ENCODE measurements around the gene OR7A10. TPM values are rescaled to one million over a fixed set of nuclear protein-coding genes. Genes with fewer than 3 reads are reported as not detected.
"Not testable (repeated sequence)": the region's sequence is repeated elsewhere in the genome, so short reads cannot be mapped to it uniquely, and the experiment has no call there.

Gene OR7A10
- total and polyA plus RNA-seq, 3 donors from 2014 or later = not detected

DNA sequence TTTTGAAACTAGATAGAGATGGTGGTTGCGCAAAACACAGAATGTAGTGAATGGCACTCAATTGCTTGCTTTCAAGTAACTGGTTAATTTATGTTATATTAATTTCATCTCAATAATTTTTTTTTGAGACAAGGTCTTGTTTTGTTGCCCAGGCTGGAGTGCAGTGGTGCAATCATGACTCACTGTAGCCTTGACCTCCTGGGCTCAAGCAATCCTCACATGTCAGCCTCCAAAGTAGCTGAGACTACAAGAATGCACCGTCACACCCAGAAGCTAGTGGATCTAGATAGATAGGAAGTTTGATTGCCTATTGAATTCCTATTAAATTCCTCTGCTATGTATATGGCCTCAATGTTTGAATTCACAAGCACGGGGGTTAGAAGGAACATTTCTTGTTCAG lies 44.0 kb downstream of the OR7A10 start:
- peaks cover 7% of the 10 kb centered on the region for H3K4me1 ChIP-seq
- no peaks in the 10 kb centered on the region for H3K9me3 ChIP-seq
- WGBS, 2 donors = 72 to 80% methylated on average over 3 of the region's 3 CpGs
- no peak overlapping the region for H3K27ac ChIP-seq
- no peak for TF ChIP-seq POLR2A (IDR thresholded peaks at IDR 0.05)
- TF ChIP-seq, protein P1, sequence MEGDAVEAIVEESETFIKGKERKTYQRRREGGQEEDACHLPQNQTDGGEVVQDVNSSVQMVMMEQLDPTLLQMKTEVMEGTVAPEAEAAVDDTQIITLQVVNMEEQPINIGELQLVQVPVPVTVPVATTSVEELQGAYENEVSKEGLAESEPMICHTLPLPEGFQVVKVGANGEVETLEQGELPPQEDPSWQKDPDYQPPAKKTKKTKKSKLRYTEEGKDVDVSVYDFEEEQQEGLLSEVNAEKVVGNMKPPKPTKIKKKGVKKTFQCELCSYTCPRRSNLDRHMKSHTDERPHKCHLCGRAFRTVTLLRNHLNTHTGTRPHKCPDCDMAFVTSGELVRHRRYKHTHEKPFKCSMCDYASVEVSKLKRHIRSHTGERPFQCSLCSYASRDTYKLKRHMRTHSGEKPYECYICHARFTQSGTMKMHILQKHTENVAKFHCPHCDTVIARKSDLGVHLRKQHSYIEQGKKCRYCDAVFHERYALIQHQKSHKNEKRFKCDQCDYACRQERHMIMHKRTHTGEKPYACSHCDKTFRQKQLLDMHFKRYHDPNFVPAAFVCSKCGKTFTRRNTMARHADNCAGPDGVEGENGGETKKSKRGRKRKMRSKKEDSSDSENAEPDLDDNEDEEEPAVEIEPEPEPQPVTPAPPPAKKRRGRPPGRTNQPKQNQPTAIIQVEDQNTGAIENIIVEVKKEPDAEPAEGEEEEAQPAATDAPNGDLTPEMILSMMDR (IDR thresholded peaks at IDR 0.05) = no peak
- DNase-seq = no peak
- H3K4me3 ChIP-seq = no peak overlapping the region
- intact Hi-C loops (cut with DNase I; ENCODE audit: low total_unique reads) = no loop called here
- H3K36me3 ChIP-seq (ENCODE audit: low read depth, missing control alignments) = no peaks in the 10 kb centered on the region
- H3K27me3 ChIP-seq = no peaks in the 10 kb centered on the region

DNA sequence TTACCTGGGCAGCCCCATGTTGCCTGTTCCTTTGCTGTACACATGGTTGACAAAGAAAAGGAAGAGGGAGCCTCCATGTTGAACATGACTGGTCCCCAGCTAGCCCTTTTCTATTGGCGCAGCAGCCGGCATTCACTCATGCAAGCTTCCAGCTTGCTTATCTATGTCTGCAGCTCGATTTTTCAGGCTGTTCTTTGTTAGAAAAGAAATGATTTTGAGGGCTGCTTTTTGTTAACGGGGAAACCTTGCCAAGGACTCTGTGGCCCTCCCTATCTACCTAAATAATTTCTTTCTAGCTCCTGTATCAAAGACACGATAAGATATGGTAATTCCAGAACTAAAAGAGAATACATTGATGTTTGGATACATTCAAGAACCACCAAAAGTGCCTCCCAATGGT lies 50.0 kb downstream of the OR7A10 start:
- peaks cover 14% of the 10 kb centered on the region for H3K4me1 ChIP-seq
- WGBS, 2 donors = 51 to 68% methylated on average over 5 of the region's 5 CpGs
- peak overlapping the region; percentile 12 to 70 for H3K27ac ChIP-seq
- peak; percentile 58 for DNase-seq
- no peaks in the 10 kb centered on the region for H3K9me3 ChIP-seq
- intact Hi-C loops (cut with DNase I; ENCODE audit: low total_unique reads) = no loop called here
- TF ChIP-seq, protein P1 (IDR thresholded peaks at IDR 0.05) = no peak
- TF ChIP-seq POLR2A (IDR thresholded peaks at IDR 0.05) = no peak
- no peak overlapping the region for H3K4me3 ChIP-seq
- no peaks in the 10 kb centered on the region for H3K36me3 ChIP-seq (ENCODE audit: low read depth, missing control alignments)
- H3K27me3 ChIP-seq = no peaks in the 10 kb centered on the region

DNA sequence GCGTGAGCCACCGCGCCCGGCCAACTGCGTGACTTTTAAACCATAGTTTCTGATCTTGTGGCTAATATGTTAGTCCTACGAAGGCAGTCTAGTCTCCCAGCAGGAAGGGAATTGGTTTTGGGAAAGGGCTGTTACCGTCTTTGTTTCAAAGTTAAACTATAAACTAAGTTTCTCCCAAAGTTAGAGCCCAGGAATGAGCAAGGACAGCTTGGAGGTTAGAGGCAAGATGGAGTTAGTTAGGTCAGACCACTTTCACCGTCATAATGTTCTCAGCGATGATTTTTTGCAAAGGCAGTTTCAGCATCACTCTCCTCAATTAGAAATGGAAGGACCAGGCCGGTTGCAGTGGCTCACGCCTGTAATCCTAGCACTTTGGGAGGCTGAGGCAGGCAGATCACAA lies 52.7 kb downstream of the OR7A10 start:
- intact Hi-C loops (cut with DNase I; ENCODE audit: low total_unique reads) = no loop called here

DNA sequence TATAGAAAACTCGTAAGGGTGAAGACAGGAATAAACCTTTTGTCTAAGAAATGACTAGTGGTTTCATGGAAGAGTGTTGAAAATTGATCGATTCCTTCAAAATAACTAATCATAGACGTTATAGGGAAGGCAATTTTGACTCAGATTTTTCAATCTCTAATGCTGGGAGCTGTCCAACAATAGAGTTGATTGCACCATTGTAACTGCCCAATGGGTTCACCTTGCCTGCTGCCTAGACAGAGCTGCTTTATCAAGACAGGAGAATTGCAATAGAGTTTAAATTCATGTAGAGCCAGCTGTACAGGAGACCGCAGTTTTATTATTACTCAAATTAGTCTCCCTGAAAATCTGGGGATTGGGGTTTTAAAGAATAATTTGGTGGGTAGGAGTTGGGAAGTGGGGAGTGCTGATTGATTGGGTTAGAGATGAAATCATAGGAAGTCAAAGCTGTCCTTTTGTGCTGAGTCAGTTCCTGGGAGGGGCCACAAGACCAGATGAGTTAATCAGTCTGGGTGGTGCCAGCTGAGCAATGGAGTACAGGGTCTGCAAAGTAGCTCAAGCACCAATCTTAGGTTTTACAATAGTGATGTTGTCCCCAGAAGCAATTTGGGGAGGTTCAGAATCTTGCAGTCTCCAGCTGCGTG lies 53.5 kb downstream of the OR7A10 start:
- intact Hi-C loops (cut with DNase I; ENCODE audit: low total_unique reads) = no loop called here
- WGBS, 2 donors = 79% methylated on average over 5 of the region's 5 CpGs
- Histone ChIP-seq H3K4me3 (no peak overlapping the region), H3K9me3 (no peaks in the 10 kb centered on the region), H3K36me3 (ENCODE audit: low read depth, missing control alignments) (no peaks in the 10 kb centered on the region), H3K27me3 (no peaks in the 10 kb centered on the region), H3K27ac (no peak overlapping the region), H3K4me1 (peaks cover 7% of the 10 kb centered on the region)
- no peak for TF ChIP-seq POLR2A (IDR thresholded peaks at IDR 0.05)
- TF ChIP-seq, protein P1 (IDR thresholded peaks at IDR 0.05) = no peak
- DNase-seq = no peak

More for the DNA sequence above, 52.7 kb downstream of the OR7A10 start:
- no peaks in the 10 kb centered on the region for H3K9me3 ChIP-seq
- no peaks in the 10 kb centered on the region for H3K27me3 ChIP-seq
- WGBS, 2 donors = 84 to 95% methylated on average over 11 of the region's 11 CpGs
- peaks cover 14% of the 10 kb centered on the region for H3K4me1 ChIP-seq
- DNase-seq = no peak
- H3K27ac ChIP-seq = no peak overlapping the region
- H3K36me3 ChIP-seq (ENCODE audit: low read depth, missing control alignments) = no peaks in the 10 kb centered on the region
- H3K4me3 ChIP-seq = no peak overlapping the region
- TF ChIP-seq, protein P1 (IDR thresholded peaks at IDR 0.05) = no peak
- no peak for TF ChIP-seq POLR2A (IDR thresholded peaks at IDR 0.05)

DNA sequence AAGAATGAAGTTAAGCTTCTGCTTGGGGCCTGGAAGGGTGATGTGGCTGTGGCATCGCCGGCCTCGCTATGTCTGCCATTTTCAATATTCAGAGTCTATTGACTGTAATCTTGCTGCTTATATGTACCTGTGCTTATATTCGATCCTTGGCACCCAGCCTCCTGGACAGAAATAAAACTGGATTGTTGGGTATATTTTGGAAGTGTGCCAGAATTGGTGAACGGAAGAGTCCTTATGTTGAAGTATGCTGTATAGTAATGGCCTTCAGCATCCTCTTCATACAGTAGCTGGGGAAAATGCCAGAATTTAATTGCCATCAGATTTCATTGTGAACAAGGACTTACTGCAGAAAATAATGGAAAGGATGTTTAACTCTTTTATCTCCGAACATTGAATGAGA lies 56.5 kb downstream of the OR7A10 start:
- H3K27me3 ChIP-seq; H3K36me3 ChIP-seq (ENCODE audit: low read depth, missing control alignments); intact Hi-C loops (cut with DNase I; ENCODE audit: low total_unique reads); H3K4me1 ChIP-seq; H3K4me3 ChIP-seq; H3K27ac ChIP-seq; H3K9me3 ChIP-seq; DNase-seq: not testable (repeated sequence)
- WGBS, 2 donors = 80 to 83% methylated on average over 6 of the region's 6 CpGs

Small RNA genes lying within 50 kb of the gene (small RNA-seq; reads per million reads assigned to genes)
- gene AC005255.1 (0 to 0.09 reads per million in 2 donors), gene OR7A18P (0 reads per million in 2 donors)

Other genes starting within 250 kb of the OR7A10 start
- under 1 TPM; 0.19 to 0.31 TPM for gene ADGRE3, start 174.1 kb downstream of the OR7A10 start, total RNA-seq
- 0.46 TPM for gene ADGRE3, start 174.1 kb downstream of the OR7A10 start, polyA plus RNA-seq (ENCODE audit: insufficient read depth, low read depth, low replicate concordance)
- gene ZNF333, start 158.9 kb downstream of the OR7A10 start, total RNA-seq = 10 to 100 TPM; 42.4 to 48.7 TPM
- gene ZNF333, start 158.9 kb downstream of the OR7A10 start, polyA plus RNA-seq (ENCODE audit: insufficient read depth, low read depth, low replicate concordance) = 24.2 TPM
- gene ADGRE2, start 70.4 kb downstream of the OR7A10 start, total RNA-seq = 1 to 10 TPM in 1 of 2 donors, under 1 TPM in 1; 0.71 to 1.6 TPM
- gene ADGRE2, start 70.4 kb downstream of the OR7A10 start, polyA plus RNA-seq (ENCODE audit: insufficient read depth, low read depth, low replicate concordance) = 0.58 TPM
- 1 to 10 TPM; 3.7 to 4.3 TPM for gene OR7A5, start 13.7 kb downstream of the OR7A10 start, total RNA-seq
- gene OR7A5, start 13.7 kb downstream of the OR7A10 start, polyA plus RNA-seq (ENCODE audit: insufficient read depth, low read depth, low replicate concordance) = 3.3 TPM
- 1 to 10 TPM; 2.5 to 6.1 TPM for gene OR7C1, start 13.7 kb downstream of the OR7A10 start, total RNA-seq
- gene OR7C1, start 13.7 kb downstream of the OR7A10 start, polyA plus RNA-seq (ENCODE audit: insufficient read depth, low read depth, low replicate concordance) = 4.2 TPM
- under 1 TPM in 1 of 2 donors, not detected in 1; 0.06 TPM for gene OR7A17, start 37.2 kb upstream of the OR7A10 start, total RNA-seq
- gene OR7A17, start 37.2 kb upstream of the OR7A10 start, polyA plus RNA-seq (ENCODE audit: insufficient read depth, low read depth, low replicate concordance) = not detected
- gene OR7C2, start 92.6 kb upstream of the OR7A10 start, total RNA-seq = not detected
- gene OR7C2, start 92.6 kb upstream of the OR7A10 start, polyA plus RNA-seq (ENCODE audit: insufficient read depth, low read depth, low replicate concordance) = not detected
- gene SLC1A6, start 130.9 kb upstream of the OR7A10 start, total RNA-seq = 100 to 1,000 TPM; 335 to 336 TPM
- 78.6 TPM for gene SLC1A6, start 130.9 kb upstream of the OR7A10 start, polyA plus RNA-seq (ENCODE audit: insufficient read depth, low read depth, low replicate concordance)
- under 1 TPM; 0.12 to 0.16 TPM for gene CASP14, start 200.6 kb upstream of the OR7A10 start, total RNA-seq
- gene CASP14, start 200.6 kb upstream of the OR7A10 start, polyA plus RNA-seq (ENCODE audit: insufficient read depth, low read depth, low replicate concordance) = 0.21 TPM
- not detected for gene OR1I1, start 233.3 kb upstream of the OR7A10 start, total RNA-seq
- gene OR1I1, start 233.3 kb upstream of the OR7A10 start, polyA plus RNA-seq (ENCODE audit: insufficient read depth, low read depth, low replicate concordance) = not detected

Data from testis (tissue), 3 donors.